ENCODE measurements around the gene SPATA9. TPM values are rescaled to one million over a fixed set of nuclear protein-coding genes. Genes with fewer than 3 reads are reported as not detected.

The SPATA9 gene
- total RNA-seq, 1 donor from 2014 or later = 0.25 TPM

DNA sequence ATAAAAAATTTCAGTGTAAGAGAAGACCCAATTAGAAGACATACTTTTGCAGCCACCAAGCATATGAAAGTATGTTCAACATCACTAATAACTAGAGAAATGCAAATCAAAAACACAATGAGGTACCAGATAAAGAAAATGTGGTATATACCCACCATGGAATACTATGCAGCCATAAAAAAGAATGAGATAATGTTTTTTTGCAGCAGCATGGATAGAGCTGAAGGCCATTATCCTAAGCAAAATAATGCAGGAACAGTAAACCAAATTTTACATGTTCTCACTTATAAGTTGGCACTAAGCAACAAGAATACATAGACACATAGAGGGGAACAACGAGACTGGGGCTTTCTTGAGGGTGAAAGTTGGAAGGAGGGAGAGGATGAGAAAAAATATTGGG lies 6.9 kb upstream of the SPATA9 start:
- no peak for ATAC-seq
- no peak for DNase-seq (ENCODE audit: low spot score)

DNA sequence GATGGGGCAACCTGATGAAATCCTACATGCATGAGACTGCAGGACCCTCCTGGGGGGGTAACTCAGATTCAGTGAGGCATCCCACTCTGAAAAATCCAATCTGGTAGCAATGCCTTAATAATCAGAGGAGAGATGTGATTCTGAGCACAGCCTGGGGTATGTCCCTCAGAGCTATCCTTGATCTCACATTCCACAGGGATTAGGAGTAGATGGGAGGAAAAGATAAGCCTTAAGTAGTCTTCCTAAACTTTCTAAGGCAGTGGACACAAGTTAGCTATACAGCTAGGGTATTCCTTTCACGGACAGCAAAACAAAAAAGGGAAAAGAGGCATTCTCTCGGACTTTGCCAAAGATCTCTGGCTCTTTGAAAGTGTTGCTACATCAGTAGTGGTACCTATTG lies 3.9 kb upstream of the SPATA9 start:
- DNase-seq (ENCODE audit: low spot score) (no peak), ATAC-seq (no peak)

DNA sequence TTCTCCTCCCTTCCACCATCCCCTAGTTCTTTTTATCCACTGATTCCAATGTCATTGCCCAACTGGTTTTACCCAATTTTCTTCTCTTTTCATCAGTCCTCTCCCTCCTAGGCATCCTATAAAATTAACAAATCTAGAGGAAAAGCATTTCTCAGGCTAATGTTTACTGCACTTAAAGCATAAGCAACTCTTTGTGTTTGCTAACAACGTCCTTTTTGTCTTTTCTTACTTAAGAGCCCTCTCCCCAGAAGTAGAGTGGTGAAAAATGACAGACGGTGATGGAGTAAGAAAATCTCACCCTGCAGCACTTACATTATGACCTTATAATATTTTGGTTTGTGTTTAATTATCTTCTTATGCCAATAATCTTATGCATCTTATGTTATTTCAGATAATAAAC lies 1.6 kb upstream of the SPATA9 start:
- DNase-seq (ENCODE audit: low spot score) (no peak), ATAC-seq (no peak)

DNA sequence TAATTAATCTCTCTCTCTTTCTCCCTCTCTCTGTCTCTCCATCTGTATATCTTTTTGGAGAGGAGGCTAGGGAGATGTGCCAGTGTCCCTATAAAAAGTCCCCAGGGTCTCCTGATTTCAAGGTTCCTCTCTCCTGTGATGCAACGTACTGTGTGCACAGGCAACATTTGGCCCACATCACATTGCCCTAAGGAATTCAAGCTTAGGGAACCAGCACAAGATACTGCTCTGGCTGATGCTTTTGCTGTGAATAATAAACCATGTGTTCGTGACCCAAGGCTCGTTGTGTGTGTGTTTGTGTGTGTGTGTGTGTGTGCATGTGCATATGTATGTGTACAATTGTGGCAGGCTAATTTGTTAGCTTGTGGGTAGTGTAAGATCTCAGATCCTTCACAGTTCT lies 9.7 kb downstream of the SPATA9 start:
- DNase-seq (ENCODE audit: low spot score) = no peak

DNA sequence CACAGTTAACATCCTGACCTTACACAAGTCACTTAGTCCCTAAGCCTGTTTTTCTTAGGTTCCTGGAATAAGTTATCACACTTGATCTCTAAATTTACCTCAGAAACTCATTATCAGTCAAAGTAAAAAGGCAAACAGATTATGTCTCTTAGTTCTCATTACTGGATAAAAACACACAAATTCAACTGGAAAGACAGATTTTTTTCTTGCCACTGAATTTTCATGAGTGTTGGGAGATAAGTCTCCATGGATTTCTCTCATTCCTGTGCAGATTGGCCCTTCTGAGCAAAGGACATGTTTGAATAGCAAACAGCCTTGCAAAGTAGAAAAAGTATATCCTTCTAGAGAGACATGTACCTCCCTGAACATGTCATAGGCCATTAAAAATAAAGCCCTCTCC lies 10.2 kb downstream of the SPATA9 start:
- ATAC-seq (peak; percentile 43), DNase-seq (ENCODE audit: low spot score) (no peak)

More for the DNA sequence above, 9.7 kb downstream of the SPATA9 start:
- peak; percentile 38 for ATAC-seq

DNA sequence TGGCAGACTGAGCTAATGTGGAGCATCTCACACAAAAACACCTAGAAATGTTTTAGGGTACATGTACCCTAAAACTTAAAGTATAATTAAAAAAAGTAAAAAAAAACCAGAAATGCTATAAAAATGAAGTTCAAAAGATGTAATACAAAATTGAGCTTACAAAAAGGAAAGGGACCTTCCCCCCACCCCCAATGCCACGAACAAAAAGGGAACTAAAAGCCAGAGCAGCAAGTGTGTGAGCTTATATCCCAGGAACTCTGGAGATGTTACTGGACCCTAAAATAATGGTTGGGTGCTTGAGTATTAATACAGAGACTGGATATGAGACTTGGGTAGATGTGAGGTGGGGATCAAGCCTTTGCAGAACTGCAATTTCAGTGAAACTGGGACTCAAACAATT lies 11.0 kb downstream of the SPATA9 start:
- DNase-seq (ENCODE audit: low spot score) (no peak), ATAC-seq (no peak)

DNA sequence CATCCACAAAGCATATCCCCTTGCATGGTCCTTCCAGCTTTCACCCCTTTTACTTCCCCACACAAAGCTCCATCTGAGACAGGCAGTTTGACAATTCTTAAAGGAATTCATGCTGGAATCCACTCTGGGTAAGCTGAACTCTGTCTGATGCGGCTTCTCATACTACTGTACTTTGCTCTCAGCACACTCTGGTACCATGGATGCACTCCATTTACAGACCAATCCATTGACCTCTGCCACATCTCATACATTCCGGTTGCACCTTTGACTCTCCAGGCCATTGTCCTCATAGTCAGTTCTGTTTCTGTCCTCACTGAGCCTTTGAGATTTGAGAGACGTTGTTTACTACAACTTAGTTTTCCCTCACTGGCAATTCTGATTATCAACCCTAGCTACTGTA lies 12.2 kb downstream of the SPATA9 start:
- no peak for DNase-seq (ENCODE audit: low spot score)
- peak; percentile 62 for ATAC-seq

DNA sequence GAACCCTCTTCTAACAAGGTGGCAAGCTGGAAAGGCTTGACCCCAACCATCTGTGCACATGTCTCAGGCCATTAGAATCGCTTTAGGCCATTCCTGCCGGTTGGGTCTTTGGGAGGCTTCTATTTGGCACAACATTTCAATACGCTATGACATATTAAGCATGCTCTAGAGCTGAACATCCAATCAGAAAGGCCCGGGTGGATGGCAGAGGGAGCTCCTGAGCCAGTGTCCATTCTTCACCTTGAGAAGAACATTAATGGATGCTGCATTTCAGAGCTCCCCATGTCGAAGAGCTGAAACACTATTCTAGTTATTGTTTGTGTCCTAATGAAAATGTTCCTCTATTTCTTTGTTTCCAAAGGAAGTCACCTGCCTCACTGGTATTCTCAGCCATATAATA lies 12.8 kb downstream of the SPATA9 start:
- ATAC-seq = no peak

DNA sequence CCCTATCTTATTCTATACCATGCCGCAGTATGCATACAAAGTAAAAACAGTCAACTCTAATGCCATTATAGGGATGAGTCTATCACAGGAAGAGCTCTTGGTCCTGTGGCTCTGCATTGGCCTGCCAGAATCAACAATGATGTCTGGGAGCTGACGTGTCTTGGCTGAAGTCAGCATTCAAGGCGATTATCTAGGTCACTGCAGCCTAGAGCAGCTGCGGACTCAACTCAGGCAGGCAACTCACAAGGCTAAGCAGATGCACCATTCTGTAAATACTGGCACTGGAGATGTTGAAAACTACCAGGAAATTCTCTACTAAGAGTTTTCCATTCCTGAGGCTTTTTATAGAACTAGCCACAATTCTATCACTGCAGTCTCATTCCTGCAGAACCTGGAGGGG lies 13.3 kb downstream of the SPATA9 start:
- ATAC-seq (peak; percentile 94), DNase-seq (ENCODE audit: low spot score) (peak; percentile 77)

More for the DNA sequence above, 12.8 kb downstream of the SPATA9 start:
- no peak for DNase-seq (ENCODE audit: low spot score)

DNA sequence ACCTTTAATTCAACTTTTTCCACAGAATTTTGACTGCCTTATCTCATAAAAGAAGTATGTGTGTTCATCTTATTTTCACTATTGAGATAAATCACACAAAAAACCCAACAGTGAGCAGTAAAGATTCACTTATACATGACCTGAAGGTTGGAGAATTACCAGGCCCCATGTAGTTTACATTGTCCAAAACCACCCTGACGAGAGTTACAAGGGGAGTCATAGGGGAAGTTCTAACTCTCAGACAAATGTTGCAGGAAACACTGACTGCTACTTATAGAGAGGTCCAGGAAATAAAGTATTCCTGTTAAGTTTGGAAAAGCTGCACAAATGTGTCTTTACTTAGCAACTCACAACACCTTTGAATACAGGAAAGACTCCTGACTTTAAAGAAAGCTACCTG lies 14.1 kb downstream of the SPATA9 start:
- ATAC-seq (no peak), DNase-seq (ENCODE audit: low spot score) (no peak)

DNA sequence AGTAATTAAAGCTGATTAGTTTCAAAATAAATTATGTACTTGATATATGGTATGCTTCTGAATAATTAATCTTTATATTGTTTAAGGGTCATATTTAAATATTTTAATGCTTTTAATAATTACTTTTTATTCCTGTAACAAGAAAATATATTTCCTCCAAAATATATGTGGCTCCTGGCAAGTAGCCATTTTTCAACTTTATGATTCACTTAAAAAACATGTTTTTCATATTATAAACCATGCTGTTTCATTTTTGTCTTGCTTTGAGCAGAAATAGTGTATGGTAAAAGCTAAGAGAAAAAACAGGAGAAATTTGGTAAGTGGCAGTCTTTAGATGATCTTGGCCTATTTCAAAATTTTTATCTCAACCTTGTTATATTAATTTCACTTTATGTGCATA lies 14.6 kb downstream of the SPATA9 start:
- DNase-seq (ENCODE audit: low spot score) (no peak), ATAC-seq (no peak)

DNA sequence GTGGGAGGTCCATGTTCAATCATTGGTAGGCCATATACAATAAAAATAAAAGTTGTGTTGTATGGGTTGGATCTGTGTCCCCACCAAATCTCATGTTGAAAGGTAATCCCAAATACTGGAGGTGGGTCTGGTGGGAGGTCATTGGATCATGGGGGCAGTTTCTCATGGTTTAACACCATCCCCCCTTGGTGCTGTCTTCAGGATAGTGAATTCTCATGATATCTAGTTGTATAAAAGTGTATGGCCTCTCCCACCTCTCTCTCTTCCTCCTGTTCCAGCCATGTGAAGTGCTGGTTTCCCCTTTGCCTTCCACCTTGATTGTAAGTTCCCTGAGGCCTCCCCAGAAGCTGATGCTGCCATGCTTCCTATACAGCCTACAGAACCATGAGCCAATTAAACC lies 15.1 kb downstream of the SPATA9 start:
- ATAC-seq = no peak

DNA sequence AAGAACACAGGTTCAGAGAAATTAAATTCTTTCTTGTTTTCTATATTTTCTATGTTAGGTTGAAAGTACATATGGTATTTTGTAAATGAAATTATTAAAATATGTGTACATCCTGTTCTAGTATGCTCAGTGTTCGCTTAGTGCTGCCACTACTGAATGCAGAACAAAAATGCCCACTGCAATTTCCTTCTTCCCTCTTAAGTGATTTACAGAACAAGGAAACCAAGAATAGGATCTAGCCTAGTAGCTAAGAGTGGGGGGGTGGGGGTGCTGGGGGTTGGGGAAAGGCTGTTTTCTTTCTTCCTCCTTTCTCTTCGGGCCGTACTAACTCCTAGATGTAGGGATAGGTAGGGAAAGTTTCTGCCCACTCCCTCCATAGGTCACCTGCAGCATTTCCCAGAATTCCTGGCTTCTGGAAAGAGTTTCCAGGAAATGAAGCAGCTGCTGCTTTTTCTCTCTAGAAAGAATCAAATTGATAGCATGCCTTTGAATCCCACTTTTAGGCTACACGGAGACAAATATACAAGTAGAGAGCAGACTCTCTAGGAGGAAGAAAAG lies 15.7 kb downstream of the SPATA9 start:
- no peak for DNase-seq (ENCODE audit: low spot score)
- no peak for ATAC-seq

More for the DNA sequence above, 15.1 kb downstream of the SPATA9 start:
- DNase-seq (ENCODE audit: low spot score) = no peak

DNA sequence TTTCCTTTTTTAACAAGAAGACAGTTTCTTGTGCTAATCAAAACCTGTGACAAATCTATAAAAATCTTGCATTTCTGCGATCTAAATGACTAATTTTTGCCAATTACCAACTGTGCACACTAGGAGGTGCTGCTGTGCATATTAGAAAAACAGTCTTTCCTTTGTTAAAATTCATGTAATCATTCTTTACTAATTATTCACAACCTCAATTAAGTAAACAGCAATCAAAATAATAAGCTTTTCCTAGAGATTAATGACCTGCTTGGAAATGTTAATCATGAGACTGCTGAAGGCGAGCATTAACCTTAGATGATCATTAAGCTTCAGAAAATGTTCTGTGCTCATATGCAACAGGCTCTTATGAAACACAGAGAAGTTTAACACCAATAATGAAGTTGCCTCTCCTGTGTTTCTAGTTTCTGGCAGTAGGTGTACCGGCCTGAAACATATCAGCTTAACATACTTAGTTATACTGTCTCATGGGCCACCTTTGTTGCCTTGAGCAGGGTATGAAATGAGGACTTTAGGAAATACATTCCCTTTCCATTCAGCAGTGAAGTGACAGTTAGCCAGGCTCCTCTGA lies 18.5 kb downstream of the SPATA9 start:
- no peak for DNase-seq (ENCODE audit: low spot score)
- ATAC-seq = peak; percentile 89

DNA sequence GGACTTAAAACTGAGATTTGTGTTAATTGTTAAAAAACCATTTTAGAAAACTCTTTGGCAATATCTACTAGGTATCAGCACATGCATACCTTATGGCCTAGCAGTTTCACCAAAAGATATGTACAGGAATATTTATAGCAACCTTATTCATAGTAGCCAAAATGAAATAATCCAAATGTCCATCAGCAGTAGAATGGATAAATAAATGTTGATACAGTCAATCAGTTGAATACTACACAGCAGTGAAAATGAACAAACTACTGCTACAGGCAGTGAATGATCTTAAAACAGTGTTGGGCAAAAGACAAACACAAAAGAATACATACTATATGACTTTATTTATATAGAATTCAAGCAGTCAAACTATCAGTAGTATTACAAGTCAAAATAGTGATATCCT lies 19.8 kb downstream of the SPATA9 start:
- ATAC-seq (no peak), DNase-seq (ENCODE audit: low spot score) (no peak)

DNA sequence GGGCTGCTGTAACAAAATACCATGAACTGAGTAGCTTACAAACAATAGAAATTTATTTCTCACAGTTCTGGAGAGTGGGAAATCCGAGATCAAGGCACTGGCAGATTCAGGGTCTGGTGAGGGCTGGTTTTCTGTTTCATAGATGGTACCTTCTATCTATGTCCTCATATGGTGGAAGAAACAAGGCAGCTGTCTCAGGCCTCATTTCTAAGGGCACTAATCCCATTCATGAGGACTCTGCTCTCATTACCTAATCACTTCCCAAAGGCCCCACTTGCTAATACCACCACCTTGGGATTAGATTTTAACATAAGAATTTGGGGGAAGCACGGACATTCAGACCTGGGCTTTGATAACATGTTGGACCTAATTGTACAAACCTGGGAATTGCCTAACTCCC lies 22.7 kb downstream of the SPATA9 start:
- ATAC-seq = no peak
- DNase-seq (ENCODE audit: low spot score) = no peak

DNA sequence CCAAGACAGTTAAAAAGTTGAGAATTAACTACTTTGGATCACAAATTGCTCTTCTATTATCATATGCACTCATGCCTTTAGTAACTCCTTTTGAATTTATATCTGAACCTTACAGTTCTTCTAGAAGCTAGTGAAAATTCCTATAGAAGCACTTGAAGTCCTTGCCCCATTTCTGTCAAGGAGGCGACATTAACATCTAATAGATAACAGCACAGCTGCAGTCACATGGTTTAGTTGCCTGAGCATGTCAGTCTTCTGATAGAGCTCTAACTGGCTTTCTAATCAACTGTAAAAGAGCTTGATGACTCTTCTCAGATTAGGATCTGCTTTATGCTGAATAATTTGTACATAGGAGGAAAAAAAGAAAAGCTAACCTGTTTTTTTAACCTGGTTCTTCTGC lies 27.2 kb downstream of the SPATA9 start:
- DNase-seq (ENCODE audit: low spot score) (no peak), ATAC-seq (no peak)

DNA sequence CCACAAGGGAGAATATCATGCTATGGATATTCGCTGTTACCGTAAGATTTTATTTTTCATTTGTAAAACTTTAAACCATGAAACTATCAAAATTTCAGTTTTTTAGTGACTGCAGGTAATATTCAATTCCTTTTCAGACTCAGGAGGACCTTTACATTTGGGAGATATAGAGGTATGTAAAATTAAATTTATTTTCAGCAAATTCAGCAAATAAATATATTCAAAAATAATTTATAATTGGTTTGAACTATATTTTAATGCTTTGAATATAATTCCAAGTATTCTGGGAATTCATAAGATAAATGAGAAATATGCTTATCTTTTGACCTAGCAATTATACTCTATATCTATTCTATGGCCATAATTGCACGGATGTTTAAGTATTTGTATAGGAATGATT lies 28.6 kb downstream of the SPATA9 start:
- DNase-seq (ENCODE audit: low spot score) (no peak), ATAC-seq (no peak)

DNA sequence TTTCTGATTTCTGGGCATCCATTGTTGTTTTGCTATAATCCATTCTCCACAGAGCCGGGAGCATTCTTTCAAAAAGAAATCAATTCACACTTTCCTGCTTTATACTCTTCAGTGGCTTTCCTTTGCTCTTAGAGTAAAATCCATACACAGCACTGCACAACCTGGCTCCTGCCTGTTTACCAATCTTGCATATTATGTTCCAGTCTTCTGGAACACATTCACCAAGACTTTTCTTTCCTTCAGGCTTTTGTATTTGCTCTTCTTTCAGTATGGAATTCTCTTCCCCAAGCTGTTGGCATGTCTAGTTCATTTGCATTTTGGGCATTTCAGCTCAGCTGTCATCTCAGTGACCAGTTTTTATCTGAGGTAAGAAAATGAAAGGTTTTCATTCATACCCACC lies 29.9 kb downstream of the SPATA9 start:
- DNase-seq (ENCODE audit: low spot score) (no peak), ATAC-seq (no peak)

DNA sequence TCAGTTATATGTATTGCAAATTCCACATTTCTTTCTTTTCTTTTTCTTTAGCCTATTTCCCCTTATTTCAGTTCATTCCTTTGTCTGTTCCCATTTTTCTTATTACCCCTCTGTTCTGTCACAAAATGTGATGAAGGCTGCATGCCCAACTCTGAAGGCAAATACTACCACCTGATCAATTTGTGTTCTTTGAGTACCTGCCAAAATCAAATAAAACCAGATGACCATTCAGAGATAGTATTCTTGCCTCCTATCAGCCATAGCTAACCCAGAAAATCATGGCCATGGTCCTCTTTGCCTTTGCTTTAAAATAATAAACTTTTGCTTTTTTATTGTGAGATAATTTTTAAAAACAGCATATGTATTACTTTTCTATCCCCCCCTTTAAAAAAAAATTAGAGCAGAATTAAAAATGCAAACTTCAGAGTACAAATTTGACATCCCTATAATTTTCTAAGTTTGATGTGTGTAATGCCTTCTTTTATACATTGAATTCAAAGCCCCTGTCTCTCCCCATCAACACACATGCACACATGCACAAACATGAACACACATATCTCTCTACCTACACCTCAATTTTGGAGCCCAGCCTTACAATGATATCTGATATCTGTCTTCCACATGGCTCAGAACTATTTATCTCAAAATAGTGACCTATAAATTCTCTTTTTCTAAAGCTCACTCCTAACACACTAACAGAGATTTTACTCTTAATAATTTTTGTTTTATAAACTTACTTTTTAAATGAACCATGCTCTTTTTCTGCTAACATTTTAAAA lies 32.8 kb downstream of the SPATA9 start:
- ATAC-seq (peak; percentile 33), DNase-seq (ENCODE audit: low spot score) (no peak)

DNA sequence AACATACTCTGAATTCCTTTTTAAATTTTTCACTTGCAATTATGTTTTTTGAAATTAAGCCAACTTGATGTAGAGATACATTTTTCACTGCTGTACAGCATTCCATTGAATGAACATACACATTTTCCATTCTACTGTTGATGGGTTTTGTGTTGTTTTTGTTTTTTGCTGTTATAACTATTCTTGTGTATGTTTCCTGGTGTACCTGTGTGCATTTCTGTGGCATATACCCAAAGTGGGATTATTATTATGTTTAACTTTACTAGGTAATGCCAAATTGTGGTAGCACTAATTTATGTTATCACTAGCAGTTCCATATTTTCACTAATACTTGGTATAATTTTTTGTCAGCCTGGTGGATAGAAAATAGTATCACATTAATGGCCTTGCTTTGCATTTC lies 33.5 kb downstream of the SPATA9 start:
- no peak for ATAC-seq
- DNase-seq (ENCODE audit: low spot score) = no peak
